CD4-positive, alpha-beta T cell (primary cell): ENCODE results near the gene ATP4A. TPM values are rescaled to one million over a fixed set of nuclear protein-coding genes. Genes with fewer than 3 reads are reported as not detected.
"Not testable (repeated sequence)": the region's sequence is repeated elsewhere in the genome, so short reads cannot be mapped to it uniquely, and the experiment has no call there.

Experiments
- ATAC-seq: fragments of 200-7000 bp; cut with Tn5 transposase; one replicate; pipeline ENCODE4 v1.10.0; 2022; ENCODE audit warnings: mild to moderate bottlenecking; ENCODE audit not compliant: poor library complexity
- CTCF ChIA-PET: fragments of 350-600 bp; sonication (Branson Sonifier 250); formaldehyde crosslinking; loops from one replicate; lab custom pipeline; 2021; ENCODE audit warnings: antibody characterized with exemption, inconsistent platforms; lab: Charles Lee
- POLR2A ChIA-PET: fragments of 350-600 bp; sonication (Branson Sonifier 250); formaldehyde crosslinking; loops from one replicate; lab custom pipeline; 2021; ENCODE audit warnings: antibody characterized with exemption, inconsistent platforms; lab: Charles Lee
- DNase-seq, 14 experiments: peaks; one replicate each; pipeline ENCODE4 v3.0.0-alpha.2; 2013 to 2020; ENCODE audit warnings: mixed read lengths in 2 of 14
- H3K27ac ChIP-seq, 2 donors: one replicate each; pipeline versions ENCODE4 v1.5.1 to v1.7.0; 2013; ENCODE audit warnings: low read length in 2 of 2, low read depth in 1 of 2, mild to moderate bottlenecking in 1 of 2
- H3K27me3 ChIP-seq, 2 experiments: 1 replicate in 1 of 2; 2 replicates in 1 of 2; pipeline versions ENCODE4 v1.6.1 to v1.7.0; 2013; ENCODE audit warnings: low read length in 2 of 2, control low read depth in 1 of 2, mild to moderate bottlenecking in 1 of 2, moderate library complexity in 1 of 2; ENCODE audit not compliant: insufficient read depth in 2 of 2, control insufficient read depth in 1 of 2
- H3K36me3 ChIP-seq: one replicate; pipeline ENCODE4 v1.6.1; 2013; ENCODE audit warnings: low read length, control low read depth; ENCODE audit not compliant: insufficient read depth
- H3K4me1 ChIP-seq: one replicate; pipeline ENCODE4 v1.6.1; 2013; ENCODE audit warnings: low read length, control low read depth; ENCODE audit not compliant: insufficient read depth
- H3K4me3 ChIP-seq: one replicate; pipeline ENCODE4 v1.5.1; 2013; ENCODE audit warnings: mild to moderate bottlenecking, low read length, moderate library complexity
- H3K9me3 ChIP-seq, 2 experiments: 1 replicate in 1 of 2; 2 replicates in 1 of 2; pipeline versions ENCODE4 v1.6.1 to v1.7.0; 2013; ENCODE audit warnings: low read length in 2 of 2, mild to moderate bottlenecking in 2 of 2, control low read depth in 1 of 2, moderate library complexity in 1 of 2; ENCODE audit not compliant: control insufficient read depth in 1 of 2, insufficient read depth in 1 of 2
- H3K27ac Mint-ChIP-seq: one replicate; pipeline ENCODE4 v1.8.0; 2020; ENCODE audit warnings: mixed read lengths
- H3K27me3 Mint-ChIP-seq: one replicate; pipeline ENCODE4 v1.8.0; 2021; ENCODE audit warnings: mixed read lengths
- H3K36me3 Mint-ChIP-seq: one replicate; pipeline ENCODE4 v1.8.0; 2021; ENCODE audit warnings: low read depth, mixed read lengths
- H3K4me1 Mint-ChIP-seq: one replicate; pipeline ENCODE4 v1.8.0; 2021; ENCODE audit warnings: low read depth, mixed read lengths
- H3K4me3 Mint-ChIP-seq: one replicate; pipeline ENCODE4 v1.8.0; 2020; ENCODE audit warnings: mild to moderate bottlenecking, mixed read lengths
- H3K9me3 Mint-ChIP-seq: one replicate; pipeline ENCODE4 v1.8.0; 2020; ENCODE audit warnings: mixed read lengths
- intact Hi-C, 2 experiments: fragments of 100-400 bp; cut with DNase I in 1 of 2; cut with micrococcal nuclease in 1 of 2; formaldehyde crosslinking; loops; one replicate each; pipeline versions ENCODE4 v1.15.1 to v1.9.0; 2023 to 2025; cut with DNase I, micrococcal nuclease
- total RNA-seq, 174 experiments: library from RNA in 2 of 174; stranded (reverse) in 2 of 174; gene quantifications; one replicate each; pipeline ENCODE4 v1.2.3 and lab custom pipeline; 2021 to 2026
- TF ChIP-seq, protein P1 (sequence below): fragments of 200-600 bp; IDR thresholded peaks from one replicate; pipeline ENCODE4 v1.8.0; 2022; ENCODE audit warnings: antibody characterized with exemption, mild to moderate bottlenecking

The ATP4A gene
- total RNA-seq, 2 experiments from 2014 or later, result not detected

DNA sequence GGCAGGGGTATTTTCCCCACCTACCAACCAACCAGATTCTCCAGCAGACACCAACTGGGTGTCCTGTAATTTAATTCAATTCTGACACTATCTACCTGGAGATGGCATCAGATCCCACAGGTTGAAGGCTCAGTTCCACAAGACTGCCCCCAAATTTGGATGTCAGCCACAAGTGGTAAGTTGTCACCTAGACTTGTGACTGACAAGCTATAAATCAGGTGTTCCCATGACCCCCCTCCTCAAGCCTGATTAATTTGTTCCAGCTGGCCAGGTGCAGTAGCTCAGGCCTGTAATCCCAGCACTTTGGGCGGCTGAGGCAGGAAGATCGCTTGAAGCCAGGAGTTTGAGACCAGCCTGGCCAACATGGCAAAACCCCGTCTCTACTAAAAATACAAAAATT lies 38.5 kb upstream of the ATP4A start:
- H3K27me3 Mint-ChIP-seq, result peaks cover 9% of the 10 kb centered on the region
- Histone ChIP-seq H3K4me3 (no peak overlapping the region), H3K27me3 (peaks cover 0 to 2% of the 10 kb centered on the region in 2 experiments), H3K4me1 (no peaks in the 10 kb centered on the region), H3K27ac (no peak overlapping the region), H3K9me3 (no peaks in the 10 kb centered on the region), H3K36me3 (no peaks in the 10 kb centered on the region)
- H3K4me1 Mint-ChIP-seq, result no peaks in the 10 kb centered on the region
- ChIA-PET CTCF (no interaction called here), POLR2A (no interaction called here)
- no peaks in the 10 kb centered on the region for H3K36me3 Mint-ChIP-seq
- no peaks in the 10 kb centered on the region for H3K9me3 Mint-ChIP-seq
- ATAC-seq, result no peak
- TF ChIP-seq, protein P1, sequence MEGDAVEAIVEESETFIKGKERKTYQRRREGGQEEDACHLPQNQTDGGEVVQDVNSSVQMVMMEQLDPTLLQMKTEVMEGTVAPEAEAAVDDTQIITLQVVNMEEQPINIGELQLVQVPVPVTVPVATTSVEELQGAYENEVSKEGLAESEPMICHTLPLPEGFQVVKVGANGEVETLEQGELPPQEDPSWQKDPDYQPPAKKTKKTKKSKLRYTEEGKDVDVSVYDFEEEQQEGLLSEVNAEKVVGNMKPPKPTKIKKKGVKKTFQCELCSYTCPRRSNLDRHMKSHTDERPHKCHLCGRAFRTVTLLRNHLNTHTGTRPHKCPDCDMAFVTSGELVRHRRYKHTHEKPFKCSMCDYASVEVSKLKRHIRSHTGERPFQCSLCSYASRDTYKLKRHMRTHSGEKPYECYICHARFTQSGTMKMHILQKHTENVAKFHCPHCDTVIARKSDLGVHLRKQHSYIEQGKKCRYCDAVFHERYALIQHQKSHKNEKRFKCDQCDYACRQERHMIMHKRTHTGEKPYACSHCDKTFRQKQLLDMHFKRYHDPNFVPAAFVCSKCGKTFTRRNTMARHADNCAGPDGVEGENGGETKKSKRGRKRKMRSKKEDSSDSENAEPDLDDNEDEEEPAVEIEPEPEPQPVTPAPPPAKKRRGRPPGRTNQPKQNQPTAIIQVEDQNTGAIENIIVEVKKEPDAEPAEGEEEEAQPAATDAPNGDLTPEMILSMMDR, result no peak
- DNase-seq, result no peak
- H3K4me3 Mint-ChIP-seq, result no peak overlapping the region
- no peak overlapping the region for H3K27ac Mint-ChIP-seq
- intact Hi-C loops, result no loop called here

DNA sequence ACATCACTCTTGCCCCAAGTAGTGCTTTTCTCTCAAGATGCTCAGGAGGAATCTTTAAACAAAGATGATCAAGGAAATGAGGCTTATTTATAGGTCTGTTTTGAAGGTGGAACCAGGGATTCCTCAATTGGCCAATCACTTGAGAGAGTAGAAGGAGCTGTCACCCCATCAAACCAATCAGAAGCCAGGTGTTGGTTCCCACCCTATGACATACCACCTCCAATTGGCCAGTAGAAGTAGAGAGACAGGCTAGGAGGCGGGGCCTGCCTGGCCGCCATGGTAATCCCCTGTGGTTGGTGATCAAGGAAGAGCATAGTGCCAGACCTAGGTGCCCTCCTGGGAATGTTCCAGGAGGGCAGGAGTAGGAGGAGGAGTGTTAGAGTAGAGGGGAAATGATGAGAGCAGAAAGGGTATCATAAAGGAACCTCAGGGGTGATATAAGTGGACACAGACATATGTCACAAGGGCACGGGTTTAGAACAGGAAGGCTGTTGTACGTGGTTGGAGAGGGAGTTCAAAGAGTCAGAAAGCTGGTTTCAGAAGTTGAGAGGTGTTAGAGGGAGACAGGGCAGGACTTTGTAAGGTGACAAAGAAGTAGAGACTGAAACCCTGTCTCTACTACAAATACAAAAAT lies 33.0 kb upstream of the ATP4A start:
- H3K27me3 ChIP-seq, result peaks cover 0 to 2% of the 10 kb centered on the region in 2 experiments
- POLR2A ChIA-PET, result no interaction called here
- Mint-ChIP-seq H3K27ac (no peak overlapping the region), H3K36me3 (no peaks in the 10 kb centered on the region), H3K27me3 (peaks cover 20% of the 10 kb centered on the region), H3K9me3 (no peaks in the 10 kb centered on the region), H3K4me1 (no peaks in the 10 kb centered on the region), H3K4me3 (no peak overlapping the region)
- no peak overlapping the region for H3K4me3 ChIP-seq
- intact Hi-C loops, result no loop called here
- CTCF ChIA-PET, result no interaction called here
- H3K9me3 ChIP-seq, result no peaks in the 10 kb centered on the region
- H3K4me1 ChIP-seq, result no peaks in the 10 kb centered on the region
- TF ChIP-seq, protein P1, result no peak
- no peak for DNase-seq
- no peak overlapping the region for H3K27ac ChIP-seq
- no peak for ATAC-seq
- H3K36me3 ChIP-seq, result no peaks in the 10 kb centered on the region

DNA sequence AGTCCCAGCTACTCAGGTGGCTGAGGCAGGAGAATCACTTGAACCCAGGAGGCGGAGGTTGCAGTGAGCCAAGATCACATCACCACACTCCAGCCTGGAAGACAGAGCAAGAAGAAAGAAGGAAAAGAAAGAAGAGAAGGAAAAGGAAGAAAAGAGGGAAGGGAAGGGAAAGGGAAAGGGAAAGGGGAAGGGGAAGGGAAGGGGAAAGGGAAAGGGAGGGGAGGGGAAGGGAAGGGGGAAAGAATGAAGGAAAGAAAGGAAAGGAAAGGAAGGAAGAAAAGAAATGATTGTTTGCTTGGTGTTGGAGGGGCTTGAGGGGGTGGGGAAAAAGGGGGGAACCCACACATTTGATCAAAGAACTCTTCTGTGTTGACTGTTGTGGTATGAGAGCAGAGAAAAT lies 32.5 kb upstream of the ATP4A start:
- H3K9me3 ChIP-seq, result no peaks in the 10 kb centered on the region
- H3K36me3 Mint-ChIP-seq, result no peaks in the 10 kb centered on the region
- intact Hi-C loops, result no loop called here
- POLR2A ChIA-PET, result no interaction called here
- no peak overlapping the region for H3K4me3 ChIP-seq
- no peaks in the 10 kb centered on the region for H3K9me3 Mint-ChIP-seq
- H3K27me3 ChIP-seq, result peaks cover 0 to 2% of the 10 kb centered on the region in 2 experiments
- no peak overlapping the region for H3K27ac ChIP-seq
- no peaks in the 10 kb centered on the region for H3K36me3 ChIP-seq
- H3K4me1 Mint-ChIP-seq, result no peaks in the 10 kb centered on the region
- H3K27ac Mint-ChIP-seq, result no peak overlapping the region
- DNase-seq (no peak), ATAC-seq (no peak)
- H3K4me3 Mint-ChIP-seq, result no peak overlapping the region
- no peaks in the 10 kb centered on the region for H3K4me1 ChIP-seq
- TF ChIP-seq, protein P1, result no peak
- H3K27me3 Mint-ChIP-seq, result peaks cover 16% of the 10 kb centered on the region
- CTCF ChIA-PET, result no interaction called here

DNA sequence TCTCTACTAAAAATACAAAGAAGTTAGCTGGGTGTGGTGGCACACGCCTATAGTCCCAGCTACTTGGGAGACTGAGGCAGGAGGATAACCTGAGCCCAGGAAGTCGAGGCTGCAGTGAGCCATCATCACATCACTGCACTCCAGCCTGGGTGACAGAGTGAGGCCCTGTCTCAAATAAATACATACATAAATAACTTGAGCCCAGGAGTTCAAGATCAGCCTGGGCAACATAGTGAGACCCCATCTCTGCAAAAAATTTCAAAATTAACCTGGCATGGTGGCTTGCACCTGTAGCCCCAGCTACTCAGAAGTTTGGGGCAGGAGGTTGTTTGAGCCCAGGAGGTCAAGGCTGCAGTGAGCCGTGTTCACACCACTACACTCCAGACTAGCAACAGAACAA lies 31.6 kb upstream of the ATP4A start:
- H3K4me3 ChIP-seq, H3K36me3 ChIP-seq, H3K4me3 Mint-ChIP-seq, CTCF ChIA-PET, H3K27ac Mint-ChIP-seq, DNase-seq, H3K9me3 Mint-ChIP-seq, intact Hi-C loops, H3K4me1 ChIP-seq, ATAC-seq, H3K9me3 ChIP-seq, H3K36me3 Mint-ChIP-seq, POLR2A ChIA-PET, H3K27me3 ChIP-seq, H3K4me1 Mint-ChIP-seq, H3K27ac ChIP-seq: not testable (repeated sequence)
- H3K27me3 Mint-ChIP-seq, result peaks cover 11% of the 10 kb centered on the region
